ENCODE data around the gene KRT16.
"Not testable (repeated sequence)": the region's sequence is repeated elsewhere in the genome, so short reads cannot be mapped to it uniquely, and the experiment has no call there.

KRT16 gene

DNA sequence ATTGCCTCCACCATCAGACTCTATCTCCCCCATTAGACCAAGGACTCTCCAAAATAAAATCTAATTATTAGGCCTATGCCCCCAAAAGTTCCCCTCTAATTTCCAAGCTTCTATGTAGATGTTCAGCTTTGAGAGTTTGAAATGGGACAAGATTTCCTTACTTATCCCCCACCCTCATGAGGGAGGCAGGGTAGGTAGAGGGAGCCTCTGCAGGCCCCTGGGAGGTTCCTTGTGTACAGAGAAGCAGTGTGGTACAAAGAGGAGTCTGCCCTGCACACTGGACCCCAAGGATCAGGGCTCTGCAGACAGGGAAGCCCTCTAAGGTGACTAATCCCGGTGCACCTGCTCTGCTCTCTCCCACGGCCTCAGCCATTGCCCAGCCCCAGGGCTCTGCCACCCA lies 9.3 kb upstream of the KRT16 start:
- DNase-seq: no peak
- Histone ChIP-seq H3K4me3 (ENCODE audit: control insufficient read depth in 1 of 7, extremely low read depth in 1 of 7, insufficient read depth in 4 of 7, low read depth in 2 of 7, low read length in 6 of 7) (no peak overlapping the region), H3K27ac (ENCODE audit: insufficient read depth in 1 of 2, low read depth in 1 of 2, low read length in 2 of 2, poor library complexity in 1 of 2, severe bottlenecking in 2 of 2) (no peak overlapping the region), H3K36me3 (ENCODE audit: control insufficient read depth in 4 of 4, insufficient read depth in 4 of 4, low read length in 3 of 4) (no peaks in the 10 kb centered on the region), H3K4me1 (ENCODE audit: control extremely low read depth in 1 of 4, control insufficient read depth in 4 of 4, insufficient read depth in 4 of 4, low read length in 3 of 4) (no peaks in the 10 kb centered on the region), H3K27me3 (replicated peaks in 2 of 5; ENCODE audit: control insufficient read depth in 4 of 5, insufficient read depth in 5 of 5, low read length in 4 of 5) (peaks cover 0 to 2% (median 0%) of the 10 kb centered on the region in 5 experiments), H3K9me3 (ENCODE audit: control extremely low read depth in 1 of 5, control insufficient read depth in 4 of 5, insufficient read depth in 2 of 5, low read depth in 1 of 5, low read length in 4 of 5) (no peaks in the 10 kb centered on the region)
- ChIA-PET CTCF (interaction anchor here (1.5 to 1.6 kb wide), 2 partner anchors 19 to 73 kb away, joined by 3 to 6 read pairs; no protein-coding TSS in a partner anchor), POLR2A (no interaction called here)
- no CpG with 5 or more reads among the region's 2 CpGs for WGBS (ENCODE audit: insufficient coverage)

DNA sequence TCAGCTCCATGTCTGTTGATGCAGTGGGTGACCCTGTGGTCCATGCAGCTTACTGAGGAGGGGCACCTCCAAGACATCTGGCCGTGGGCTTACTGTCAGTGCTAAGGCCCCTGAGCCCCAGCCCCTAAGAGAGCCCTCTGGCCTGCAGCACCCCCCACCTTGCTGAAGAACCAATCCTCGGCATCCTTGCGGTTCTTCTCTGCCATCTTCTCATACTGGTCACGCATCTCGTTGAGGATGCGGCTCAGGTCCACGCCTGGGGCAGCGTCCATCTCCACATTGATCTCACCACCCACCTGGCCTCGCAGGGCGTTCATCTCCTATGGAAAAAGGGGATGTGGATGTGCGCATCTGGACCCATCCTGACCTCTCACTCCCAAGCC lies 8.9 kb upstream of the KRT16 start:
- DNase-seq; H3K9me3 ChIP-seq (ENCODE audit: control extremely low read depth in 1 of 5, control insufficient read depth in 4 of 5, insufficient read depth in 2 of 5, low read depth in 1 of 5, low read length in 4 of 5); H3K27me3 ChIP-seq (replicated peaks in 2 of 5; ENCODE audit: control insufficient read depth in 4 of 5, insufficient read depth in 5 of 5, low read length in 4 of 5); H3K27ac ChIP-seq (ENCODE audit: insufficient read depth in 1 of 2, low read depth in 1 of 2, low read length in 2 of 2, poor library complexity in 1 of 2, severe bottlenecking in 2 of 2); H3K4me1 ChIP-seq (ENCODE audit: control extremely low read depth in 1 of 4, control insufficient read depth in 4 of 4, insufficient read depth in 4 of 4, low read length in 3 of 4); H3K36me3 ChIP-seq (ENCODE audit: control insufficient read depth in 4 of 4, insufficient read depth in 4 of 4, low read length in 3 of 4); H3K4me3 ChIP-seq (ENCODE audit: control insufficient read depth in 1 of 7, extremely low read depth in 1 of 7, insufficient read depth in 4 of 7, low read depth in 2 of 7, low read length in 6 of 7); POLR2A ChIA-PET: not testable (repeated sequence)
- 97% methylated on average over 7 of the region's 11 CpGs for WGBS (ENCODE audit: insufficient coverage)
- CTCF ChIA-PET: interaction anchor here (1.5 to 1.6 kb wide), 2 partner anchors 19 to 73 kb away, joined by 3 to 6 read pairs; no protein-coding TSS in a partner anchor

DNA sequence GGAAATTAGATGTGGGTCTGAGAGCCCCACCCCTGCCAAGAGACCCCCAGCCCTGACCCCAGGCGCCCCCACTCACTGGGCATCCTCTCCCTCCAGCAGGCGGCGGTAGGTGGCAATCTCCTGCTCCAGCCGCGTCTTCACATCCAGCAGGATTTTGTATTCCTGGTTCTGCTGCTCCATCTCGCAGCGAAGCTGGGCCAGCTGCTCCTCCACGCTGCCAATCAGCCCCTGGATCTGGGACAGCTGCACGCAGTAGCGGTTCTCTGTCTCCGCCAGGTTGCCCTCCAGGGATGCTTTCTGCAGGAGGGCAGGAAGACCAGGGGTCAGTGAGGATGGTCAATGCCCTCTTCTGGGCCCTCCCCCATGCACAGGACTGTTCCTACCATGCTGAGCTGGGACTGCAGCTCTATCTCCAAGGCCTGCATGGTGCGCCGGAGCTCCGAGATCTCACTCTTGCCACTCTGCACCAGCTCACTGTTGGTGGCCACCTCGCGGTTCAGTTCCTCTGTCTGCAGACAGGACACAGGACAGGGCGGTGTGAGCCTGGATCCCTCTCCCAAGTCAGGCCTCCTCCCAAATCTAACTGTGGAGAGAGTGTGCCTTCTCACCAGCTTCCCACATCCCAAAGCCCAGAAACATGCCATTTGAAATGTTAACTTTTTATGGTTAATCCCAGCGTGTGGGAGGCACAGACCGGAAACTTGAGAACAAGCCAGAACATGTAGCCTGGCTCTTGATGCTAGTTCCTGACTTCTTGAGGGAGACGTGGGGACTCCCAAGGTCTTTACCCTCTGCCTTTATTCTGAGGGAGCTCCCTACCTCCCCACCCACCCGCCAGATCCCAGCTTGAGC lies 8.2 kb upstream of the KRT16 start:
- POLR2A ChIA-PET: no interaction called here
- H3K4me1 ChIP-seq (ENCODE audit: control extremely low read depth in 1 of 4, control insufficient read depth in 4 of 4, insufficient read depth in 4 of 4, low read length in 3 of 4): no peaks in the 10 kb centered on the region
- H3K27ac ChIP-seq (ENCODE audit: insufficient read depth in 1 of 2, low read depth in 1 of 2, low read length in 2 of 2, poor library complexity in 1 of 2, severe bottlenecking in 2 of 2): no peak overlapping the region
- no peaks in the 10 kb centered on the region for H3K9me3 ChIP-seq (ENCODE audit: control extremely low read depth in 1 of 5, control insufficient read depth in 4 of 5, insufficient read depth in 2 of 5, low read depth in 1 of 5, low read length in 4 of 5)
- DNase-seq: no peak
- CTCF ChIA-PET: interaction anchor here (0.5 to 1.6 kb wide), 3 partner anchors 18 to 72 kb away, joined by 3 to 6 read pairs (median 4); no protein-coding TSS in a partner anchor
- H3K36me3 ChIP-seq (ENCODE audit: control insufficient read depth in 4 of 4, insufficient read depth in 4 of 4, low read length in 3 of 4): no peaks in the 10 kb centered on the region
- no peak overlapping the region for H3K4me3 ChIP-seq (ENCODE audit: control insufficient read depth in 1 of 7, extremely low read depth in 1 of 7, insufficient read depth in 4 of 7, low read depth in 2 of 7, low read length in 6 of 7)
- 92% methylated on average over 19 of the region's 21 CpGs for WGBS (ENCODE audit: insufficient coverage)
- H3K27me3 ChIP-seq (replicated peaks in 2 of 5; ENCODE audit: control insufficient read depth in 4 of 5, insufficient read depth in 5 of 5, low read length in 4 of 5): peaks cover 0 to 2% (median 0%) of the 10 kb centered on the region in 5 experiments

DNA sequence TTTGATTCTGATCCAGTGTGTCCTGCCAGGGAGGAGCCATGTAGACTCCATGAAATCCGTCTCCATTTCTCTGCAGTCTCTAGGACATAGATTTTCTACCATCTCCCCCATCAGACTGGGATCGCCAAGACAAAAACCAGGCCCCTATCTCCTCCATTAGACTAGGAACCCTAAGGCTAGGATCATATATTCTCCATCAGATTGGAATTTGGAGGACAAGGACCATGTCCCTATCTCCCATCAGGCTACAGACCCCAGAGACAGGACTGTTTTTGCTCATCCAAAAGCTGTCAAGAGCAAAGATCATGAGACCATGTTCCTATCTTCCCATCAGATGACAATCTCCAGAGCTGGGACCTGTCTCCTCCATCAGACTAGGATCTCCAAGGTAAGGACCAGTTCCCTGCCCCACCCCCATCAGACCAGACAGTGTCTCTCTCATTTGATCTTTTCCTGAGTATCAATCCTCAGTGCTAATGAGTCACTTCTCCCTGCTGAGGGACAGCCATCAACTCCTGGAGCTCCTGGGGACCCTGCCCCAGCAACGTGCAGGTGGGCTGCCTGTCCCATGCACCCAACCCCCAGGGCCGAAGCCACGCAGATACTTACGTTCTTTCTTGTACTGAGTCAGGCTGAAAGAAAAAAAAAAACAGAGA lies 7.5 kb upstream of the KRT16 start:
- CTCF ChIA-PET: interaction anchor here (0.5 to 1.6 kb wide), 2 partner anchors 30 to 71 kb away, joined by 4 to 6 read pairs; no protein-coding TSS in a partner anchor
- H3K27me3 ChIP-seq (replicated peaks in 2 of 5; ENCODE audit: control insufficient read depth in 4 of 5, insufficient read depth in 5 of 5, low read length in 4 of 5); H3K4me1 ChIP-seq (ENCODE audit: control extremely low read depth in 1 of 4, control insufficient read depth in 4 of 4, insufficient read depth in 4 of 4, low read length in 3 of 4); DNase-seq; H3K36me3 ChIP-seq (ENCODE audit: control insufficient read depth in 4 of 4, insufficient read depth in 4 of 4, low read length in 3 of 4); POLR2A ChIA-PET; H3K27ac ChIP-seq (ENCODE audit: insufficient read depth in 1 of 2, low read depth in 1 of 2, low read length in 2 of 2, poor library complexity in 1 of 2, severe bottlenecking in 2 of 2); H3K9me3 ChIP-seq (ENCODE audit: control extremely low read depth in 1 of 5, control insufficient read depth in 4 of 5, insufficient read depth in 2 of 5, low read depth in 1 of 5, low read length in 4 of 5); H3K4me3 ChIP-seq (ENCODE audit: control insufficient read depth in 1 of 7, extremely low read depth in 1 of 7, insufficient read depth in 4 of 7, low read depth in 2 of 7, low read length in 6 of 7): not testable (repeated sequence)
- 91% methylated on average over 6 of the region's 6 CpGs for WGBS (ENCODE audit: insufficient coverage)

DNA sequence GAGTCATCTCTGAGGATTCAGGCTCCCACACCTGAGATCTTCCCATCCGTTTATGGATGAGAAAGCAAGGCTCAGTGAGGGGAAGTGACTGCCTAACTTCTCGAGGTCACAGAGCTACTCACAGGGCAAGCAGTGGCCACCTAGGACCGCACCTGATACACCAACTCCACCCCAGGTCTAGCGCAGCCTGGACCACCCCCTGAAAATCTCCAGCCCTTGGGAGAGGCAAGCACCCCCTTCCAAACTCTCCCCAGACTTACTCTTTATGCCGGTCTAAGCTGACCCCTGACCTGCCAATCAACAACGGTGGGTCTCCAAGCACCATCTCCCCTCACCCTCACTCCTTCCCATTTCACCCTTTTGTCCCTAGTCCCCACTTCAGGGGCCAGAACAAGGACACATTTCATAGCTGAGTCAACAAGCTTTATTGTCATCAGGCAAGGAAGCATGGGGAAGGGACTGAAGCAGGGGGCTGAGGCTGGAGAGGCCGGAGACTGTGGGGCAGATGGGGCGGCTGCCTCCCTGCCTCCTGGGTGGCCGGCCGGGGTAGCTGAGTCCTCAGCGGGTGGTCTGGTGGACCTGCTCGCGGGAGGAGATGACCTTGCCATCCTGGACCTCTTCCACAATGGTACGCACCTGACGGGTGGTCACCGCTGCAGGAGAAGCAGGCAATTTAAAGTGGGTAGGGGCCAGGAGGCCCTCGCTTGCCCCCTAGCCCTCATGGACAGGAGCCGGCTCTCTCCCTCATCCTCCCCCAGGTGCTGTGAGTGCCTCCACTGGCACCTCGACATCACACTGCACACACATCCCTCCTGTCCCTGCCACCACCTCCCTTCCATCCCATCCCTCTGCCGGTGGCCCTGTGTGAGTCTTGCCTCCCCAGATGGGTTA lies 6.7 kb upstream of the KRT16 start:
- Histone ChIP-seq H3K36me3 (ENCODE audit: control insufficient read depth in 4 of 4, insufficient read depth in 4 of 4, low read length in 3 of 4) (no peaks in the 10 kb centered on the region), H3K27me3 (replicated peaks in 2 of 5; ENCODE audit: control insufficient read depth in 4 of 5, insufficient read depth in 5 of 5, low read length in 4 of 5) (peaks cover 0 to 3% (median 0%) of the 10 kb centered on the region in 5 experiments), H3K4me3 (ENCODE audit: control insufficient read depth in 1 of 7, extremely low read depth in 1 of 7, insufficient read depth in 4 of 7, low read depth in 2 of 7, low read length in 6 of 7) (no peak overlapping the region), H3K27ac (ENCODE audit: insufficient read depth in 1 of 2, low read depth in 1 of 2, low read length in 2 of 2, poor library complexity in 1 of 2, severe bottlenecking in 2 of 2) (no peak overlapping the region), H3K9me3 (ENCODE audit: control extremely low read depth in 1 of 5, control insufficient read depth in 4 of 5, insufficient read depth in 2 of 5, low read depth in 1 of 5, low read length in 4 of 5) (no peaks in the 10 kb centered on the region), H3K4me1 (ENCODE audit: control extremely low read depth in 1 of 4, control insufficient read depth in 4 of 4, insufficient read depth in 4 of 4, low read length in 3 of 4) (no peaks in the 10 kb centered on the region)
- POLR2A ChIA-PET: no interaction called here
- CTCF ChIA-PET: interaction anchor here (0.9 kb wide), 1 partner anchor 124 kb away, joined by 3 read pairs; no protein-coding TSS in a partner anchor
- DNase-seq: no peak
- 91% methylated on average over 9 of the region's 20 CpGs for WGBS (ENCODE audit: insufficient coverage)

DNA sequence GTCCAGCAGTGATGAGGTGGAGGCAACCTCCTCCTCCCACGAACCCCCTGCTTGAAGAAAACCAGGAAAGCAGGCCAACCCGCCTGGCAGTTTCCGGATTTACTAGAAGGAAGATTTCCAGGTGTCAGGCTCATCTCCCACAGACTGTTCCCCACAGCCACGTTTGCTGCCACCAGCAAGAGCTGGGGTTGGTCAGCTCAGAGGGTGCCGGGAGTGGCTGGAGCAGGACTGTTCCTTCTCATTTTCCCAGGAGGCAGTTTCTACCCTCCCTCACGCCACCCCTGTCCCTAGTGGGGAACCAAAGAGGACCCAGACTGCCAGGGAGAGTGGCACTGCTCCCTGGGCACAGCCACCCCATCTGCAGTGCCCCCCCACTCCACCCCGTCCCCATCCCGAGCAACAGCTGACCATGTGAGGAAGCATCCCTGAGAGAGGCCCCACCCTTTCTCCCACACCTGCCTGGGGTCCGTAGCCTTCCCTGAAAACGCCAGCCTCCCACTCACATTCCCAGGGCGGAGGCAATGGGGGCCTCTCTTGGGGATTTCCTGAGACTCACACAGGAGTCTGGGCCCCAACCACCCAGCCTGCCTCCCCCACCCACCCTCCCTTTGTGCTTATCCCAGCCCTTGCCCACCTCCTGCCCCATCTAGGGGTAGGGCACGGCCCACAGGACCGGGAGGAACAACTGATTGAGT lies 5.9 kb upstream of the KRT16 start:
- Histone ChIP-seq H3K4me1 (ENCODE audit: control extremely low read depth in 1 of 4, control insufficient read depth in 4 of 4, insufficient read depth in 4 of 4, low read length in 3 of 4) (no peaks in the 10 kb centered on the region), H3K27ac (ENCODE audit: insufficient read depth in 1 of 2, low read depth in 1 of 2, low read length in 2 of 2, poor library complexity in 1 of 2, severe bottlenecking in 2 of 2) (no peak overlapping the region), H3K9me3 (ENCODE audit: control extremely low read depth in 1 of 5, control insufficient read depth in 4 of 5, insufficient read depth in 2 of 5, low read depth in 1 of 5, low read length in 4 of 5) (no peaks in the 10 kb centered on the region), H3K27me3 (replicated peaks in 2 of 5; ENCODE audit: control insufficient read depth in 4 of 5, insufficient read depth in 5 of 5, low read length in 4 of 5) (peaks cover 0 to 3% (median 0%) of the 10 kb centered on the region in 5 experiments), H3K4me3 (ENCODE audit: control insufficient read depth in 1 of 7, extremely low read depth in 1 of 7, insufficient read depth in 4 of 7, low read depth in 2 of 7, low read length in 6 of 7) (no peak overlapping the region), H3K36me3 (ENCODE audit: control insufficient read depth in 4 of 4, insufficient read depth in 4 of 4, low read length in 3 of 4) (no peaks in the 10 kb centered on the region)
- ChIA-PET POLR2A (no interaction called here), CTCF (interaction anchor here (0.9 kb wide), 1 partner anchor 123 kb away, joined by 3 read pairs; no protein-coding TSS in a partner anchor)
- no peak for DNase-seq
- WGBS (ENCODE audit: insufficient coverage): 94% methylated on average over 6 of the region's 13 CpGs
